ENCODE data around the gene LCK.

The LCK gene

GRCh38 chr1:32318127-32318869 is 67.2 kb downstream of the LCK start:
- H3K36me3 ChIP-seq = no peaks in the 10 kb centered on the region
- no peak for TF ChIP-seq CTCF (IDR thresholded peaks at IDR 0.05; ENCODE audit: low read depth, low read length)
- H3K9me3 ChIP-seq = no peaks in the 10 kb centered on the region
- H3K4me1 ChIP-seq = no peaks in the 10 kb centered on the region
- DNase-seq = no peak
- no peak overlapping the region for H3K4me3 ChIP-seq (ENCODE audit: low read depth, low read length)
- H3K27me3 ChIP-seq = no peaks in the 10 kb centered on the region

GRCh38 chr1:32321712-32322291 is 70.7 kb downstream of the LCK start:
- no peak for TF ChIP-seq CTCF (IDR thresholded peaks at IDR 0.05; ENCODE audit: low read depth, low read length)
- Histone ChIP-seq H3K4me1 (no peaks in the 10 kb centered on the region), H3K9me3 (no peaks in the 10 kb centered on the region), H3K4me3 (ENCODE audit: low read depth, low read length) (no peak overlapping the region), H3K27me3 (no peaks in the 10 kb centered on the region), H3K36me3 (no peaks in the 10 kb centered on the region)
- DNase-seq = no peak

GRCh38 chr1:32327204-32327603 is 76.1 kb downstream of the LCK start:
- H3K4me3 ChIP-seq (ENCODE audit: low read depth, low read length) = no peak overlapping the region
- H3K4me1 ChIP-seq = no peaks in the 10 kb centered on the region
- DNase-seq = no peak
- H3K36me3 ChIP-seq = peaks cover 10% of the 10 kb centered on the region
- no peak for TF ChIP-seq CTCF (IDR thresholded peaks at IDR 0.05; ENCODE audit: low read depth, low read length)
- no peaks in the 10 kb centered on the region for H3K9me3 ChIP-seq
- no peaks in the 10 kb centered on the region for H3K27me3 ChIP-seq

GRCh38 chr1:32329931-32330466 is 78.9 kb downstream of the LCK start:
- no peak for DNase-seq
- TF ChIP-seq CTCF (IDR thresholded peaks at IDR 0.05; ENCODE audit: low read depth, low read length) = no peak
- Histone ChIP-seq H3K9me3 (no peaks in the 10 kb centered on the region), H3K4me3 (ENCODE audit: low read depth, low read length) (no peak overlapping the region), H3K36me3 (peaks cover 21% of the 10 kb centered on the region), H3K27me3 (no peaks in the 10 kb centered on the region), H3K4me1 (no peaks in the 10 kb centered on the region)

GRCh38 chr1:32330558-32331151 is 79.6 kb downstream of the LCK start:
- no peaks in the 10 kb centered on the region for H3K27me3 ChIP-seq
- H3K4me3 ChIP-seq (ENCODE audit: low read depth, low read length) = no peak overlapping the region
- H3K36me3 ChIP-seq = peaks cover 21% of the 10 kb centered on the region
- H3K4me1 ChIP-seq = no peaks in the 10 kb centered on the region
- no peak for TF ChIP-seq CTCF (IDR thresholded peaks at IDR 0.05; ENCODE audit: low read depth, low read length)
- no peak for DNase-seq
- H3K9me3 ChIP-seq = no peaks in the 10 kb centered on the region

- H3K4me1 ChIP-seq = no peaks in the 10 kb centered on the region
- no peak for TF ChIP-seq CTCF (IDR thresholded peaks at IDR 0.05; ENCODE audit: low read depth, low read length)
- H3K9me3 ChIP-seq = no peaks in the 10 kb centered on the region
- no peak for DNase-seq
- no peak overlapping the region for H3K4me3 ChIP-seq (ENCODE audit: low read depth, low read length)
- H3K27me3 ChIP-seq = no peaks in the 10 kb centered on the region
- H3K36me3 ChIP-seq = peaks cover 21% of the 10 kb centered on the region
These were observed 80.5 kb downstream of the LCK start for GRCh38 chr1:32331549-32331948.

All from BE2C (cell line).